Measurements from ENCODE around the gene TMPRSS13.

Gene TMPRSS13

DNA sequence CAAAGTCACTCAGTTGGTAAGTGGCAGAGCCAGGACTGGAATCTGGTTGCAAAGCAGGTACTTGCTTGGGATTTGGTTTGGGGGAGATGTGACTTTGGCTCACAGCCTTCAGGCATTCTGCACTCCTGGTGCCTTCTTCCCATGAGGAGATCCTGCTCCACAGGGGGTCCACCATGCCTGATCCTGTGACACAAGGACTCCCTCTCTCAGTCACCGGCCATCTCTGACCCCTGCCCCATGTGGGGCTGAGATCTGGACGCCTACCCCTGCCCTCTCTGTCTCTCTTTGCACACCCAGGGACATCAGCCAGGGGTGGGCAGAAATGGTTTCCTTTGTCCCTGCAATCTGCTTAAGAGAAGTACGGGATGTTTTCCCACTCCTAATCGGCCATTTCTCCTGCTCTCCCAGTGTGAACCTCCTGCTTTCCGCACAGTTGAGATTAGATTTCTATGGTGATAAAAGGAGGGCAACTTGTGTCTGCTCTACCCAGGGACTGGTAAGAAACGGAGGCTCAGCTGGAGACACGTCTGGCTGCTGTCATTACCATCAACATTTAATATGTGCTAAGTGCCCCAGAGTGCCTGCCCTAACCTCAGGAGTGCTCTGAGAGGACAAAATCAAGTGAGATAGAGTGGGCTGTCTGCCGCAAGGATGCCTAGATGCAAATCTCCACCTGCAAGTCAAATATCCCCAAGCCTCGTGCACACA, 41.6 kb downstream of the TMPRSS13 start:
- DNase-seq: no peak

DNA sequence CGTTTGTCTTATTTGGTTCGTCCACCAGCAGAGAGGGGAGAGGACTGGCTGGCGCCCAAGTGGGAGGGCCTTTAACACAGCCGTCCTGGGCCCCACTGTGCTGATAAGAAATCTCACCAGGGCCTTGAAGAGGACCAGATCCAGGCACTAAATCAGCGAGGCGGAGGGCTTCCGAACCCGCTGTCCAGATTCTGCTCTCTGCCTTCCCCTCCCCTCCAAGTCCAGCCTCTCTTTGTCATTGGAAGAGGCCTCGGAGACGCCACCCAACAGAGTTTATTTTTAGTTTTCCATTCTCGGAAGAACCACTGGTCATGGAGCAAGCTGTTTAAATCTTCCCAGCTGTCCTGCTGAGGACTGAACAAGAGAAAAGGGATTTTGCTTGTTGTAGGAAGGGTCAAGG, 43.4 kb downstream of the TMPRSS13 start:
- no peak for DNase-seq

DNA sequence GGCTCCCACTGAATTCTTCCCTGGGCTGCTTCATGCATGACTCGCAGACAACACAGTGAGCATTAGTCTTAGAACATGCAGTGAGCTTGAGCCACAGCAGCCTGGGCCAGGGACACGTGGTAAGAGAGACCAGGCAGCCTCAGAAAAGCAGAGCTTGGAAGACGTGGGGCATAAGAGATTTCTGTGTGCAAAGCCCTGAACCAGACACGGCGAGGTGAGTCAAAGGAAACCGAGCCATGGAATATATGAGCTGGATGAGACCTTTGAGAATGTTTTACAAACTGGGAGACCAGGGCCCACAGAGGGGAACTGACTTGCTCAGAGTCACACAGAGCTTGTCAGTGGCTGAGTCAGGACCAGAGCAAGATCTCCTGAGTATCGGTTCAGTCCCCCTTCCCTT, 44.2 kb downstream of the TMPRSS13 start:
- no peak for DNase-seq

DNA sequence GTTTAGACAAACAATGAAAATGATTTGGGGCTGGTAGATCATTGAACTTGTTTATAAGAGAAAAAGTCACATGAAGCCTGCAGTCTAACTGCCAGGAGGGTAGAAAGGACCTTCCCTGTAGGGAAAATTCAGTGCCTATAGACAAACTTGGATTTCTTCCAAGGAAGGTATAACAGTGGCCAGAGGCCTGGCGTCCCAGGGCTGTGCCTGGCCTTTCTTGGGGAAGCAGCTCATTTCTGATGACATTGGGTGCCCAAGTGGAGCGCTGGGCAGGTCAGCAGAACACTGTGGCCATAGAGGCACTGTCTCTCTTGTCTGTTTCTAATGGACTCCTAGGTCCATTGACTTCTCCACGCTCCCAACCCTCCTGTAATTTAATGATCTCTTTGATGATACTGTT, 46.1 kb downstream of the TMPRSS13 start:
- DNase-seq: no peak

DNA sequence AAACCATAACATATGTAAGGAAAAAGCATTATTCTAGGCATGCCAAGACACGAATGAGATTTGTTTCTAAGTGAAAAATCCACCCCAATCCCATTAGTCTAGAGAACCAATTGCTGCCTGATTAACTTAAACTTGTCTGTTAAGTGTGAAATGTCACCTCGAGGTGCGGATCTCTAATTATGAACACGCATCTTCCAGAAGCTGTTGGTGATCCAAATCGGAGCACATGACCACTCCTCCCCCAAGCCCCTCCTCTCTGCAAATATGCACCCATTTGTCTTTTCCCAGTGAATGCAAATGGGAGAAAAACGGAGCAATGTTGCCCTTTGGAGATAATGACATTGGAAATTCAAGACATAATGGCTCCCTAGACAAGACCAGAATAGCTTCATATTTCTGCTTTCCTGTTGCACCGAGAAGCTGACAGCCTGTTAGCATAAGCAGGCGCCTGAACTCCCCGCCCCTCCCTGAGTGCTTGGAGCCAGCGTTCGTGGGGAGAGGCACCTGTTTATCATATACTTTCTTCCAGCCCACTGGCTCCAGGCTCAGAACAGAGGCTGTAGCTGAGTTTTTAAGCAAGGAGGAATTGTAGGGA, 46.8 kb downstream of the TMPRSS13 start:
- no peak for DNase-seq

- no peak for DNase-seq
Observed at GRCh38 chr11:117881217-117881616, 48.0 kb downstream of the TMPRSS13 start.

GRCh38 chr11:117879516-117880480, 49.4 kb downstream of the TMPRSS13 start:
- DNase-seq: no peak

DNA sequence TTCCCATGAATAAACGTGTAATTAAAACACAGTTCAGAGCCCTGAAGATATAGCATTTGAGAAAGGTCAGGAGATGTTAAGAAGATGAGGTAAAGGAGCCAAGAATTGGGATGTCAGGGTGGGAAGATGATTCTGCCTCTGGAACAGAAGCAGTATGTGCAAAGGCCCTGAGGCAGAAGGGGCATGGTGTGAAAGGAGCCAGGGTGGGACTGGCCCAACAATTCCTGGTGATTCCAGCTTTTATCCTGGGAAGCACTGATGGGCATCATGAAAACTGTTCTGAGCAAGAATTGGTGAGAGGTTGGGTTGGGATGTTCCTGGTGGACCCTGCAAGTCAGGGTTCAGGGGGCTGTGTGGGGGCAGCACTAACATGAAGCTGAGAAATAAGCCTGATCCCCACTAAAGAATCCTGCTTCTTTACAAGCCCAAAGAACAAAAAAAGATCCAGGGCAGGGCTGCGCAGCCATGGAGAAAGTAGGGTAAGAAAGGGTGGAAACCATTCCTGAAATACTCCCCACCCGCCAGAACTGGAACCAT, 50.2 kb downstream of the TMPRSS13 start:
- DNase-seq: no peak

- no peak for DNase-seq
Observed at GRCh38 chr11:117878314-117878938, 50.8 kb downstream of the TMPRSS13 start.

DNA sequence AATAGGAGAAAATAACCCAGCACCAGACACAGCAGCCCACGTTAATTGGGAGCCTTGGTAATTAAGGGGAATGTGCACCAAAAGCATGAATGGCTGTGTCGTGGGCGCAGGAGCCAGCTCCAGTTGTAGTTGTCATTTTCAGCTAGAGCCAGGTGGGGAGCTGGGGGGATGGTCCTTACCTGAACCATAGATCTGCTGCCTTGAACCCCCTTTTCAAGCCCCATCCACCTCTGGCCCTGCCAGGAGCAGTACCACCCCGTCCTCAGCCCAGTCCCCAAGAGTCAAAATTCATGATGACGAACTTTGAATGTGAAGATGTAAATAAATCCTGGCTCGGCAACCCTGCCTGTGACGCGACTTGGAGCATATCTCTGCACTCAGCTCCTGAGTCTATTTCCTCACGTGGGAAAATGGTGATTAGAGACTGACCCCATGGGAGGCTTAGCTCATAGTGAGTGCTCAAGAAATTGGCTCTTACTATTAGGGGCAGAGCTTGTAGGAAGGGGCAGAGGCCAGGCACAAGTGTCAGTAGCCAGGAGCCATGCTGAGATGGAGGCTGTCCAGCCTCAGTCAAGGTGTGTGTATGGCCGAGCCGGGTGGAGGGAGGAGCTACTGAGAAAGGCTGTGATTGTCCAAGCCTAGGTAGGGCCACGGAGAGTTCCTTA, 52.0 kb downstream of the TMPRSS13 start:
- DNase-seq: peak; percentile 24

GRCh38 chr11:117876341-117877119, 52.7 kb downstream of the TMPRSS13 start, which contains the start of gene FXYD6:
TSS of gene FXYD6 (minus strand) at chr11:117876658. CDS start at chr11:117842776, 33,882 bp downstream.
- peak; percentile 32 for DNase-seq

DNA sequence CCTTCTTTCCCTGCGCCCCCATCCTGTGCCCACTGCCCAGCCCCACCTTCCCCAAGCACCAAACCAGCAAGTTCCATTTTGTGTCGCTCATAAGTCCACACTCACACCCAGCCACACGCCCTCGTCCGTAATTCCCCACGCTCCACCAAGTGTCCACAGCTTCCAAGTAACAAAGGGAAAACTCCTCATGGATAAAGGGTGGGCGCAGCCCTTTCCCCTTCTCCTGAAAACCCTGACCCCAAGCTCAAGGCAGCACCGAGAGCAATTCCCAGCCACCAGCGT, 53.2 kb downstream of the TMPRSS13 start:
- no peak for DNase-seq

GRCh38 chr11:117875382-117876058, 53.7 kb downstream of the TMPRSS13 start:
- peak; percentile 19 for DNase-seq

- DNase-seq: no peak
Observed at GRCh38 chr11:117874910-117875381, 54.3 kb downstream of the TMPRSS13 start.

DNA sequence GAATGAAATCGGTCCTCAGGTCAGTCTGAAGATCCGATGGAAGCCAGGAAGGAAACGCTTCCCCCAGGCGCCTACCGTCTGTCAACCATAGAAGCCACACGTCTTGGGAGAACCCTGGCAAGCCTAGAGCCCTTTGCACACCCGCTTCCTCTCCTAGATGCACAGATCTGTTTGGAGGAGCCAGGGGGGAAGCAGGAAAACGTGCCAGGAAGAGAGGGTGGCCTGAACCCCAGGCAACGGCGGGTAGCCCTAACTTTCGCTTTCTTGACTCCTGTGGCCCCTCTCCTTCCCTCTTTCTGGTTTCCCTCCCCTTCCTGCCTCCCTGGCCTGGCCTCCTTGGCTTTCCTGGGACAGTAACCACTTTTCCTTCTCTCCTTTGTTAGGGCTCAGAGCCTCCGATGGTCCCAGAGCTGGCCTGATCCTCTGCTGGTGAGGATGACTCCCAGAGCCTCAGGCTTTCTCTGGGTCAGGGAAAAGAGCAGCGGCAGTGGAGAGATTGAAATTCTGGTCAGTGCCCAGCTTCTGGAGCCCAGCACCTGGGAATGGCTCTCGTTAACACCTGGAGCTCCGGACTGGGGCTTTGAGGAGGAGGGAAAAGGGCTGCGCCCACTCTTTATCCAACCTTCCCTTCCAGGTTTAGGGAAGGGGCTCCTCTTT, 54.8 kb downstream of the TMPRSS13 start:
- DNase-seq: no peak

GRCh38 chr11:117873828-117874125, 55.4 kb downstream of the TMPRSS13 start:
- DNase-seq: no peak

DNA sequence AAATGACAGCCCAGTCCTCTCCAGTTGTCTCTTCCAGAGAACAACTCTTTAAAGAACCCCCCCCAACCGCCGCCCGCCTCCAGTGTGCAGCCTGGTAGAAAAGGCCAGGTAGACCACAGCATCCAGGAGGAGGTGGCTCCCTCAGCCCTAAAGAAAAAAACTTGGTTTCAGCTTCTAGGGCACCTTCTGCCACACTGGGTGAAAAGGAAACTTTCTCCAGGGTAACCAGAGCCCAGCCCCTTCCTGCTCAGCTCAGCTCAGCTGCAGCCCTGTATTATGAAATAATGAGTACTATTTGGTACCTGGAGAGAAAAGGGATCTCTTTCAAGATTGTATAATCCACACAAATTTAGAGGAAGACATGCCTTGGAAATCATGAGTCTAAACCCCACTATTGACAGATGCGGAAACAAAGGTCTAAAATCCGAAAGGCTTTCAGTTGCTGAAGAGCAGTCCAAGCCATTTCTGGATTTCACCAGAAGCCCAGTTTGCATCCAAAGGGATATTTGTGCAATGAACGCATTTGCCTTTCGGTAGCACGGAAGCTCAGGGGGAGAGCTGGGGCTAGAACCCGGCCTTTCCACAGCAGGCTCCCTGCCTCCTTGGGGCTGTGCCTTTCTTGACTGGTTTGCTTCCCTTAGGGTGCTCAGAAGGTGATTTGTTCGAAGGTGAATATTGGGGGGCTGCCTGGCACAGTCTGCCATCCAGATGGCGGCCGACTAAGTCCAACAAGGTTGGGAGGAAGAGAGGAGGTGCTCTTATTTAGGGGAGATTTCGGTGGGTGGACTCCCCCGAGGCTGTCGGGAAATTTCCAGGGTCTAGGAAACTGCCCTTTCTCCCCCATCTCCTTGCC, 56.0 kb downstream of the TMPRSS13 start:
- DNase-seq: no peak

DNA sequence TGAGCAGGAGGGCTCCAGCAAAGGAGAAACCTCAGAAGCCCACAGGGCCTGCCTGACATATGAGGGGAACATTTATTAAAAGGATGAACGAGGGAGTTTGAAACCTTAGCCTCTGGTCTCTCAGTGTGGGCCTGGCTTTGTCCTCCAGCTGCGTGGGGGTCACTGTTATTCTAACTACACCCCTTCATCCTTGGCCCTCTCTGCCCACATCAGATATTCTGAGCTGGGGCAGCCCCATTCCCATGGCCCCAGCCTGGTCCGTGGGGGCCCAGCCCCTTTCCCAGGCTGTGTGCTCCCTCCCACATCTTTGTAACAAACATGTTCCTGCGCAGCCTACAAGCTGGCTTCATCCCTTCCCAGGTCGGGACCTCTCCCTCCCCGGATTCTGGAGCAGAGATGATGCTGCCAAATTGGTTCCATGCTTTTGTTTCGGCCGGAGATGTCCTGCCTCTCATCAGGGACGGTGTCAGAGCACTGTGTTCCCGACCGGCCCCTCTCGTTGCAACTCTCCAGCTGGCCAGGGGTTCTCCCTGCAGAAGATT, 56.7 kb downstream of the TMPRSS13 start:
- no peak for DNase-seq

DNA sequence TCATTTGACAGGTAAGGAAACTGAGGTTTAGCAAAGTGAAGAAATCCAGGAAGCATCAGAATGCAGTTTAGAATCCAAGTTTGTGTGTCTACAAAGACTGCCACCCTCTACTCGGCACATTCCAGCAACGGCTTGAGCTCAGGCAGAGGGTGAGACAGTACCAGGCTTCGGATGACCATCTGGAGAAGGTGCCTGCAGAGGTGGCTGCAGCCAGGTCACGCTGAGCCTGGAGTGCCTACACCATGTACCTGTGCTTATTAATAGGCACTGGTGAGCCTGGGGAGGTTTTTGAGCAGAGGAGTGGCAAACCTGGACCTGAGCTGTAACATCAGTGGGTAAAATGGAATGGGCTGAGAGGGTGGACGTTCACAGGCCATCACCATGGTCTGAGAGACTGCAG, 57.4 kb downstream of the TMPRSS13 start:
- no peak for DNase-seq

Measured in NCI-H748 treated with DMSO at 0.1 percent for 48 hours (cell line).